Measurements from ENCODE around the gene KBTBD13.

GRCh38 chr15:65062726-65063125 lies 13.8 kb upstream of the KBTBD13 start:
- TF ChIP-seq CTCF (IDR thresholded peaks at IDR 0.05) (no peak), POLR2A (IDR thresholded peaks at IDR 0.05) (no peak)
